ENCODE data around the gene KIAA1217. TPM values are rescaled to one million over a fixed set of nuclear protein-coding genes. Genes with fewer than 3 reads are reported as not detected.

Gene KIAA1217
- polyA plus RNA-seq, 3 donors, result not detected

GRCh38 chr10:24346877-24347519 lies 138.1 kb downstream of the KIAA1217 start:
- Histone ChIP-seq H2AFZ (ENCODE audit: insufficient read depth, low read depth, low read length, poor library complexity, severe bottlenecking) (no peak overlapping the region), H3K27ac (ENCODE audit: low read depth in 1 of 2, low read length in 2 of 2) (no peak overlapping the region), H3K79me2 (ENCODE audit: insufficient read depth, low read length) (no peaks in the 10 kb centered on the region), H3K9ac (ENCODE audit: insufficient read depth, low read length, poor library complexity, severe bottlenecking) (no peak overlapping the region), H4K20me1 (ENCODE audit: insufficient read depth, low read length) (no peaks in the 10 kb centered on the region), H3K4me2 (replicated peaks; ENCODE audit: extremely low read depth, low read length, poor library complexity, severe bottlenecking) (no peak overlapping the region), H3K4me3 (replicated peaks in 1 of 3; ENCODE audit: low read depth in 2 of 3, low read length in 3 of 3) (no peak overlapping the region), H3K36me3 (replicated peaks in 1 of 2; ENCODE audit: control insufficient read depth in 1 of 2, insufficient read depth in 2 of 2, low read length in 2 of 2) (no peaks in the 10 kb centered on the region), H3K9me3 (replicated peaks in 1 of 2; ENCODE audit: control insufficient read depth in 1 of 2, insufficient read depth in 1 of 2, low read length in 2 of 2) (no peaks in the 10 kb centered on the region), H3K27me3 (ENCODE audit: control insufficient read depth in 2 of 2, insufficient read depth in 2 of 2, low read length in 2 of 2) (no peaks in the 10 kb centered on the region), H3K4me1 (ENCODE audit: control insufficient read depth in 1 of 2, insufficient read depth in 2 of 2, low read length in 2 of 2) (no peaks in the 10 kb centered on the region)
- H3K27ac Mint-ChIP-seq, result no peak overlapping the region
- intact Hi-C loops (cut with micrococcal nuclease), result no loop called here
- H3K27me3 Mint-ChIP-seq (ENCODE audit: low read depth in 3 of 3), result peaks cover 0 to 4% (median 2%) of the 10 kb centered on the region in 3 donors
- no peak for TF ChIP-seq CTCF (IDR thresholded peaks at IDR 0.05)
- no CpG with 5 or more reads among the region's 5 CpGs for WGBS (ENCODE audit: insufficient coverage)
- H3K9me3 Mint-ChIP-seq, result peaks cover 0 to 7% (median 0%) of the 10 kb centered on the region in 7 donors
- H3K4me3 Mint-ChIP-seq, result no peak overlapping the region
- DNase-seq, result no peak
- H3K36me3 Mint-ChIP-seq, result no peaks in the 10 kb centered on the region
- H3K4me1 Mint-ChIP-seq, result no peaks in the 10 kb centered on the region

GRCh38 chr10:24349379-24350001 lies 140.6 kb downstream of the KIAA1217 start:
- H3K27ac Mint-ChIP-seq, result no peak overlapping the region
- H3K27ac ChIP-seq (ENCODE audit: low read depth in 1 of 2, low read length in 2 of 2), result no peak overlapping the region
- no peak overlapping the region for H3K4me3 Mint-ChIP-seq
- no peaks in the 10 kb centered on the region for H3K4me1 ChIP-seq (ENCODE audit: control insufficient read depth in 1 of 2, insufficient read depth in 2 of 2, low read length in 2 of 2)
- H3K27me3 Mint-ChIP-seq (ENCODE audit: low read depth in 3 of 3), result peaks cover 0 to 3% (median 0%) of the 10 kb centered on the region in 3 donors
- no peaks in the 10 kb centered on the region for H3K4me1 Mint-ChIP-seq
- no peak overlapping the region for H3K9ac ChIP-seq (ENCODE audit: insufficient read depth, low read length, poor library complexity, severe bottlenecking)
- no peaks in the 10 kb centered on the region for H3K36me3 Mint-ChIP-seq
- H3K4me3 ChIP-seq (replicated peaks in 1 of 3; ENCODE audit: low read depth in 2 of 3, low read length in 3 of 3), result no peak overlapping the region
- H3K9me3 ChIP-seq (replicated peaks in 1 of 2; ENCODE audit: control insufficient read depth in 1 of 2, insufficient read depth in 1 of 2, low read length in 2 of 2), result no peaks in the 10 kb centered on the region
- no peaks in the 10 kb centered on the region for H3K27me3 ChIP-seq (ENCODE audit: control insufficient read depth in 2 of 2, insufficient read depth in 2 of 2, low read length in 2 of 2)
- H3K79me2 ChIP-seq (ENCODE audit: insufficient read depth, low read length), result no peaks in the 10 kb centered on the region
- H3K4me2 ChIP-seq (replicated peaks; ENCODE audit: extremely low read depth, low read length, poor library complexity, severe bottlenecking), result no peak overlapping the region
- intact Hi-C loops (cut with micrococcal nuclease), result no loop called here
- DNase-seq, result no peak
- H2AFZ ChIP-seq (ENCODE audit: insufficient read depth, low read depth, low read length, poor library complexity, severe bottlenecking), result no peak overlapping the region
- no peaks in the 10 kb centered on the region for H3K36me3 ChIP-seq (replicated peaks in 1 of 2; ENCODE audit: control insufficient read depth in 1 of 2, insufficient read depth in 2 of 2, low read length in 2 of 2)
- no peaks in the 10 kb centered on the region for H4K20me1 ChIP-seq (ENCODE audit: insufficient read depth, low read length)
- whole genome bisulfite sequencing (ENCODE audit: insufficient coverage), result 80% methylated on average over 1 of the region's 3 CpGs
- no peak for TF ChIP-seq CTCF (IDR thresholded peaks at IDR 0.05)
- peaks cover 0 to 7% (median 0%) of the 10 kb centered on the region in 7 donors for H3K9me3 Mint-ChIP-seq
